HEK293 (cell line): Measurements from ENCODE around the gene TRNT1.
A peak's percentile ranks its signal among the peaks of the same experiment; 100 is the strongest.

Experiments used
- CTCF ChIA-PET: fragments of 350-600 bp; formaldehyde crosslinking; extraction: SDS; loops from one replicate; lab custom pipeline; 2021; ENCODE audit warnings: antibody characterized with exemption; lab: Yijun Ruan, JAX
- POLR2A ChIA-PET: fragments of 300-600 bp; formaldehyde crosslinking; extraction: SDS; loops from one replicate; lab custom pipeline; 2020; ENCODE audit warnings: antibody characterized with exemption, inconsistent platforms; lab: Yijun Ruan, JAX
- H3K27ac ChIP-seq: fragments of 200-500 bp; sonication (Bioruptor generic); 2 replicates; pipeline ENCODE4 v1.5.1; 2014; ENCODE audit warnings: low read depth, low read length, control low read depth, inconsistent platforms; ENCODE audit errors: extremely low read depth
- H3K36me3 ChIP-seq, 2 experiments: fragments of 200-500 bp in 1 of 2; sonication (Bioruptor generic) in 1 of 2; 1 replicate in 1 of 2; 2 replicates in 1 of 2; pipeline ENCODE4 v1.5.1; 2014 to 2017; ENCODE audit warnings: inconsistent platforms in 2 of 2, low read length in 2 of 2; ENCODE audit not compliant: control insufficient read depth in 2 of 2, insufficient read depth in 1 of 2
- H3K4me1 ChIP-seq: fragments of 200-500 bp; sonication (Bioruptor generic); 2 replicates; pipeline ENCODE4 v1.5.1; 2014; ENCODE audit warnings: mild to moderate bottlenecking, low read length, inconsistent platforms; ENCODE audit not compliant: control insufficient read depth, insufficient read depth
- H3K4me3 ChIP-seq: 2 replicates; pipeline ENCODE4 v1.5.1; 2011; ENCODE audit warnings: low read depth, mild to moderate bottlenecking, control low read depth, low read length, moderate library complexity
- H3K9me3 ChIP-seq: fragments of 200-500 bp; sonication (Bioruptor generic); 2 replicates; pipeline ENCODE4 v1.5.1; 2014; ENCODE audit warnings: low read depth, low read length, inconsistent platforms; ENCODE audit not compliant: control insufficient read depth, insufficient read depth
- BCL11B ChIP-seq: fragments of 450-650 bp; formaldehyde crosslinking; IDR thresholded peaks from 2 replicates; pipeline ENCODE4 v1.5.1; 2016; ENCODE audit warnings: low read depth, missing biosample characterization, missing genetic modification characterization
- TSHZ1 ChIP-seq: fragments of 450-650 bp; formaldehyde crosslinking; IDR thresholded peaks from 2 replicates; pipeline ENCODE4 v1.5.1; 2016; ENCODE audit warnings: missing biosample characterization, missing genetic modification characterization, borderline replicate concordance
- ZBTB1 ChIP-seq: fragments of 450-650 bp; formaldehyde crosslinking; IDR thresholded peaks from 2 replicates; pipeline ENCODE4 v1.5.1; 2016; ENCODE audit warnings: missing biosample characterization, missing genetic modification characterization
- ZFHX2 ChIP-seq: fragments of 450-650 bp; formaldehyde crosslinking; conservative IDR thresholded peaks from 2 replicates; pipeline ENCODE4 v1.5.1; 2016; ENCODE audit warnings: missing biosample characterization, missing genetic modification characterization
- ZFP37 ChIP-seq: fragments of 450-650 bp; formaldehyde crosslinking; IDR thresholded peaks from 2 replicates; pipeline ENCODE4 v1.5.1; 2016; ENCODE audit warnings: missing biosample characterization, missing genetic modification characterization
- ZNF221 ChIP-seq: fragments of 450-650 bp; formaldehyde crosslinking; IDR thresholded peaks from 2 replicates; pipeline ENCODE4 v1.5.1; 2017; ENCODE audit warnings: missing biosample characterization, missing genetic modification characterization, borderline replicate concordance
- ZNF223 ChIP-seq: fragments of 450-650 bp; formaldehyde crosslinking; IDR thresholded peaks from 2 replicates; pipeline ENCODE4 v1.5.1; 2016; ENCODE audit warnings: missing biosample characterization, missing genetic modification characterization
- ZNF335 ChIP-seq: fragments of 450-650 bp; formaldehyde crosslinking; conservative IDR thresholded peaks from 2 replicates; pipeline ENCODE4 v1.5.1; 2016; ENCODE audit warnings: missing biosample characterization, missing genetic modification characterization
- ZNF560 ChIP-seq: fragments of 450-650 bp; formaldehyde crosslinking; IDR thresholded peaks from 2 replicates; pipeline ENCODE4 v1.5.1; 2017; ENCODE audit warnings: missing biosample characterization, missing genetic modification characterization, borderline replicate concordance
- ZNF664 ChIP-seq: fragments of 450-650 bp; formaldehyde crosslinking; IDR thresholded peaks from 2 replicates; pipeline ENCODE4 v1.5.1; 2016; ENCODE audit warnings: missing biosample characterization, missing genetic modification characterization
- ZNF701 ChIP-seq: fragments of 450-650 bp; formaldehyde crosslinking; IDR thresholded peaks from 2 replicates; pipeline ENCODE4 v1.5.1; 2016; ENCODE audit warnings: missing biosample characterization, missing genetic modification characterization
- ZNF777 ChIP-seq: fragments of 450-650 bp; formaldehyde crosslinking; IDR thresholded peaks from 2 replicates; pipeline ENCODE4 v1.5.1; 2017; ENCODE audit warnings: missing biosample characterization, missing genetic modification characterization, borderline replicate concordance
- ZNF843 ChIP-seq: fragments of 450-650 bp; formaldehyde crosslinking; IDR thresholded peaks from 2 replicates; pipeline ENCODE4 v1.5.1; 2016; ENCODE audit warnings: missing biosample characterization, missing genetic modification characterization

The TRNT1 gene

DNA sequence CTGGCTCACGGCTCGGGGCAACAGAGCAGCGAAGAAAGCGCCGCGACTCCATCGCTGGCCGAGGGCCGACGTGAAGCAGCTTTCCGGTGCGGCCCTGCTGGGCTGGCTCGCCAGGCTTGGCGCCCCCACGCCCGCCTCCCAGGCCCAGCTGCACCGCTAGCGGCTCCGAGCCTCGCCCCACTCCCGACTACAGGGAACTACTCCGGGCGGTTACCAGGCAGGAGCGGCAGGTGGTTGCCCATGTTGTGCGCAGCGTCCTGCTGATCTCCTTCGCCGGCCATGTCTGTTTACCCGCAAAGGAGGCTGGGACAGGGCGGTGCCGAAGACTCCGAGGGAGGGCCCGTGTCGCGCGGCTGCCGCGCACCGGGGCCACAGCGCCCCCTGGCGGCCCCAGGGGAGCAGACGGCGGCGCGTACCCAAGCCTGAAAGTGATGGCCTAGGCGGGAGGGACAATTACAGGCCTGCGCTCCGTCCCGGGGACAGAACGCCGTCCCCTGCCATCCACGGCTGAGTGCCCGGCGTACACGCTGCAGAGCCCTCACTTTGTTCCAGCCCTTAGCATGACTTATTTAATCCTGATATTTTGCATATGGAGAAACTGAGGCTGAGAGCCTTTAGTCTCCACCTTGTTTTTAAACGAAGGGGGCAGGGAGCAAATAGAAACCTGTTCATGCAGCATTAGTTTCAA, 52.8 kb downstream of the TRNT1 start, which contains the start of gene CRBN (continued):
- TF ChIP-seq ZNF664 (tag by site-specific recombination) (no peak), ZFP37 (peak; percentile 95), BCL11B (tag by site-specific recombination) (no peak), ZNF777 (tag by site-specific recombination) (no peak; the same call in 1 of the 2 replicates), ZFHX2 (tag by site-specific recombination) (peak; percentile 64), ZNF843 (peak; percentile 76), ZNF560 (tag by site-specific recombination) (no peak)

DNA sequence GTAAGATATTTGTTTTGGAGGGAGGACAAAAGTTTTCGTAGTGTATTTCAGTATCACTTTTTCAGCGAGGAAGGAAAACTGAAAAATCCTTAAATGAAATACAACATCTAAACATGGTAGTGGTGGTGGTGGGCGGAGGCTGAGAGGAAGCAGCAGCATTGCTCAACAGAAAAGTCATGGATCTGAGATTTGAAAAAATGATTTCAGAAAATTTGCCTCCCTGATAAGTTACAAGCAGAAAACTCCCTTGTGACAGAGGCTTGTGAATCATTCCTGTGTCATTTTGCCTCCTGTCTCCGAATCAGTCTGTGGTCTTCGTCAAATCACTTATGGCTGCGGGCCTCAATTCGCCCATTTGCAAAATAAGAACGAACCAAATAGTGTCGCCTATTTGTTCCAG, 53.7 kb downstream of the TRNT1 start:
- Histone ChIP-seq H3K9me3 (no peaks in the 10 kb centered on the region), H3K27ac (no peak overlapping the region), H3K4me3 (no peak overlapping the region), H3K36me3 (peaks cover 0 to 6% of the 10 kb centered on the region in 2 experiments; a peak in 1 of 3 replicates), H3K4me1 (peaks cover 4% of the 10 kb centered on the region; the same call in 1 of the 2 replicates)
- TF ChIP-seq ZNF221 (tag by site-specific recombination) = no peak
- TF ChIP-seq ZNF223 (tag by site-specific recombination) = no peak
- no peak for TF ChIP-seq TSHZ1 (tag by site-specific recombination)
- TF ChIP-seq ZNF701 = no peak
- ChIA-PET POLR2A (no interaction called here), CTCF (interaction anchor here (0.6 kb wide), 1 partner anchor 443 kb away, joined by 3 read pairs; no protein-coding TSS in a partner anchor)

DNA sequence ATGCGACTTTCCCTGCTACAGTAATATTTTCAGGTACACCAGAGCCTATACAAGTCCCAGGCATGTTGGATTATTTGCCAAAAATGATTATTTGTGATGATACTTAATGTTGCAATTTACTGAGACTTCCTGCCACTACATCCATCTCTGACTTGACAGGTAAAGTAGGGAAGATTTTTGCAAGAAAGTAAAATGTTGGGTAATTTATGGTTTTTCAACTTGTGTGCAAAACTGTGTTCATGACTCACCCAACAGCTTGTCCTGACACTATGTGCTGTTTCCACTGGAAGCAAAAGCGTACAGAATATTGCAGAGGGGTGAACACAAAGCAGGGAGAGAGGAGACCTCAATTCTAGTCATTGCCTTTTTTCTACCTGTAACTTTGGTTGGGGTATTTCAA, 58.1 kb downstream of the TRNT1 start:
- H3K9me3 ChIP-seq = no peaks in the 10 kb centered on the region
- POLR2A ChIA-PET = no interaction called here
- no peak for TF ChIP-seq ZBTB1 (tag by site-specific recombination)
- no peak overlapping the region for H3K4me3 ChIP-seq
- H3K27ac ChIP-seq = no peak overlapping the region
- H3K36me3 ChIP-seq = no peaks in the 10 kb centered on the region
- CTCF ChIA-PET = no interaction called here
- no peaks in the 10 kb centered on the region for H3K4me1 ChIP-seq

GRCh38 chr3:3189102-3189727, 62.5 kb downstream of the TRNT1 start:
- CTCF ChIA-PET = interaction anchor here (0.6 to 1.7 kb wide), 4 partner anchors 11 to 1083 kb away, joined by 3 to 11 read pairs (median 4); no protein-coding TSS in a partner anchor
- no peaks in the 10 kb centered on the region for H3K9me3 ChIP-seq
- POLR2A ChIA-PET = no interaction called here
- H3K36me3 ChIP-seq = no peaks in the 10 kb centered on the region
- no peaks in the 10 kb centered on the region for H3K4me1 ChIP-seq
- no peak overlapping the region for H3K27ac ChIP-seq
- no peak for TF ChIP-seq ZNF335 (tag by site-specific recombination)
- no peak overlapping the region for H3K4me3 ChIP-seq
